Lung (tissue), 12 donors: ENCODE results near the gene BICDL1. TPM values are rescaled to one million over a fixed set of nuclear protein-coding genes. Genes with fewer than 3 reads are reported as not detected.

Experiments
- ATAC-seq: fragments of 200-7000 bp; cut with Tn5 transposase; one replicate; pipeline ENCODE4 v1.9.1; 2020; ENCODE audit warnings: moderate number of reproducible peaks; ENCODE audit not compliant: insufficient read depth, low FRiP score
- DNase-seq, 3 donors: peaks; one replicate each; pipeline ENCODE4 v3.0.0-alpha.2; 2013 to 2017
- H3K27ac ChIP-seq, 2 donors: one replicate each; pipeline ENCODE4 v1.5.1; 2013; ENCODE audit warnings: mild to moderate bottlenecking in 2 of 2, moderate library complexity in 2 of 2, control low read depth in 1 of 2, inconsistent platforms in 1 of 2, low read depth in 1 of 2, low read length in 1 of 2
- H3K27me3 ChIP-seq, 3 donors: one replicate each; pipeline ENCODE4 v1.5.1; 2013; ENCODE audit warnings: low read length in 2 of 3; ENCODE audit not compliant: control insufficient read depth in 3 of 3, insufficient read depth in 3 of 3
- H3K36me3 ChIP-seq, 4 donors: one replicate each; pipeline ENCODE4 v1.5.1; 2013; ENCODE audit warnings: low read length in 4 of 4, mild to moderate bottlenecking in 1 of 4, moderate library complexity in 1 of 4; ENCODE audit not compliant: control insufficient read depth in 4 of 4, insufficient read depth in 4 of 4
- H3K4me1 ChIP-seq, 5 donors: one replicate each; pipeline ENCODE4 v1.5.1; 2013; ENCODE audit warnings: low read length in 5 of 5, mild to moderate bottlenecking in 2 of 5, moderate library complexity in 1 of 5; ENCODE audit not compliant: control insufficient read depth in 5 of 5, insufficient read depth in 5 of 5
- H3K4me3 ChIP-seq: one replicate; pipeline ENCODE4 v1.5.1; 2013; ENCODE audit warnings: mild to moderate bottlenecking, control low read depth, moderate library complexity
- H3K9ac ChIP-seq, 2 donors: one replicate each; pipeline ENCODE4 v1.5.1; 2013; ENCODE audit warnings: low read length in 2 of 2, control low read depth in 1 of 2; ENCODE audit not compliant: insufficient read depth in 1 of 2
- H3K9me3 ChIP-seq, 4 donors: one replicate each; pipeline ENCODE4 v1.5.1; 2013; ENCODE audit warnings: low read length in 3 of 4, mild to moderate bottlenecking in 1 of 4, moderate library complexity in 1 of 4; ENCODE audit not compliant: control insufficient read depth in 4 of 4, insufficient read depth in 3 of 4
- CTCF ChIP-seq: IDR thresholded peaks from 2 replicates; pipeline ENCODE4 v1.5.1; 2012; ENCODE audit warnings: mild to moderate bottlenecking; ENCODE audit errors: control extremely low read depth, extremely low read depth
- WGBS, 2 donors: extraction: QIAGEN DNeasy Blood & Tissue Kit; methylation state at CpG; one replicate each; pipeline ENCODE4 v1.1.7; 2013; 5-methylcytosine and 5-hydroxymethylcytosine counted together
- polyA plus RNA-seq, 2 donors: library from polyadenylated mRNA; stranded (reverse); fragments of 200-250 nt; gene quantifications; one replicate each; pipeline ENCODE4 v1.2.1, GENCODE V29; 2013
- total RNA-seq, 2 donors: library from RNA; depleted of rRNA in 1 of 2; stranded (reverse); fragments of >200 nt in 1 of 2; gene quantifications; one replicate each; pipeline ENCODE4 v1.2.1, GENCODE V29; 2014 to 2021
- donor health status: control.
- donor health status: control.
- donor health status: Bipolar disorder and iron deficiency.
- donor health status: healthy.
- donor health status: DM: yes; HTN: yes; CAD: no.

BICDL1 gene
- total and polyA plus RNA-seq, 4 donors, result 5.2 to 23.7 (median 13.7) TPM

GRCh38 chr12:119946213-119946612, 42.8 kb upstream of the BICDL1 start:
- H3K4me3 ChIP-seq, result no peak overlapping the region
- H3K27me3 ChIP-seq, result no peaks in the 10 kb centered on the region
- H3K27ac ChIP-seq, result no peak overlapping the region
- no peak for TF ChIP-seq CTCF
- 94% methylated on average over 6 of the region's 6 CpGs for WGBS, 2 donors
- ATAC-seq (no peak), DNase-seq (no peak)
- no peak overlapping the region for H3K9ac ChIP-seq
- H3K36me3 ChIP-seq, result no peaks in the 10 kb centered on the region
- peaks cover 0 to 2% (median 0%) of the 10 kb centered on the region in 4 donors for H3K9me3 ChIP-seq
- H3K4me1 ChIP-seq, result peaks cover 0 to 3% (median 0%) of the 10 kb centered on the region in 5 donors

- peaks cover 0 to 2% (median 0%) of the 10 kb centered on the region in 4 donors for H3K9me3 ChIP-seq
- H3K27me3 ChIP-seq, result no peaks in the 10 kb centered on the region
- ATAC-seq (no peak), DNase-seq (peak; percentile 32 to 72 (median 38))
- H3K9ac ChIP-seq, result no peak overlapping the region
- no peaks in the 10 kb centered on the region for H3K36me3 ChIP-seq
- WGBS, 2 donors, result 61 to 78% methylated on average over 10 of the region's 10 CpGs
- no peak overlapping the region for H3K4me3 ChIP-seq
- TF ChIP-seq CTCF, result no peak
- H3K27ac ChIP-seq, result no peak overlapping the region
- H3K4me1 ChIP-seq, result peaks cover 0 to under 1% (median 0%) of the 10 kb centered on the region in 5 donors
These were observed 39.9 kb upstream of the BICDL1 start for GRCh38 chr12:119949145-119949544.

- TF ChIP-seq CTCF, result no peak
- Histone ChIP-seq H3K9me3 (peaks cover 0 to 2% (median 0%) of the 10 kb centered on the region in 4 donors), H3K27me3 (no peaks in the 10 kb centered on the region), H3K4me3 (no peak overlapping the region), H3K27ac (no peak overlapping the region), H3K36me3 (no peaks in the 10 kb centered on the region), H3K9ac (no peak overlapping the region), H3K4me1 (no peaks in the 10 kb centered on the region)
- DNase-seq (no peak), ATAC-seq (no peak)
- WGBS, 2 donors, result 72 to 87% methylated on average over 4 of the region's 4 CpGs
These were observed 39.4 kb upstream of the BICDL1 start for GRCh38 chr12:119949594-119949993.

- Histone ChIP-seq H3K27me3 (no peaks in the 10 kb centered on the region), H3K9ac (no peak overlapping the region), H3K9me3 (peaks cover 0 to 17% (median 11%) of the 10 kb centered on the region in 4 donors), H3K4me3 (no peak overlapping the region), H3K4me1 (no peaks in the 10 kb centered on the region), H3K36me3 (no peaks in the 10 kb centered on the region), H3K27ac (no peak overlapping the region)
- WGBS, 2 donors, result 84 to 91% methylated on average over 3 of the region's 3 CpGs
- DNase-seq, result no peak
- ATAC-seq, result no peak
- TF ChIP-seq CTCF, result no peak
These were observed 33.0 kb upstream of the BICDL1 start for GRCh38 chr12:119956047-119956446.
